CD4-positive, alpha-beta memory T cell (primary cell): ENCODE data around the gene FGFR4. TPM values are rescaled to one million over a fixed set of nuclear protein-coding genes. Genes with fewer than 3 reads are reported as not detected.
A peak's percentile ranks its signal among the peaks of the same experiment; 100 is the strongest.

Source experiments
- CTCF ChIA-PET: fragments of 350-600 bp; sonication (Branson Sonifier 250); formaldehyde crosslinking; loops from one replicate; lab custom pipeline; 2021; ENCODE audit warnings: inconsistent platforms; ENCODE audit not compliant: partially characterized antibody; lab: Charles Lee
- POLR2A ChIA-PET: fragments of 350-600 bp; sonication (Branson Sonifier 250); formaldehyde crosslinking; loops from one replicate; lab custom pipeline; 2021; ENCODE audit not compliant: partially characterized antibody; lab: Charles Lee
- DNase-seq, 5 donors: peaks; one replicate each; pipeline versions ENCODE4 v3.0.0 to v3.0.0-alpha.2; 2020 to 2022; ENCODE audit warnings: mixed read lengths in 1 of 5
- H3K27ac ChIP-seq: one replicate; pipeline ENCODE4 v1.7.0; 2013; ENCODE audit warnings: low read depth, low read length
- H3K27me3 ChIP-seq: 2 replicates; pipeline ENCODE4 v1.7.0; 2013; ENCODE audit warnings: mild to moderate bottlenecking, low read length, moderate library complexity; ENCODE audit not compliant: insufficient read depth
- H3K36me3 ChIP-seq: 2 replicates; pipeline ENCODE4 v1.7.0; 2013; ENCODE audit warnings: mild to moderate bottlenecking, low read length, moderate library complexity; ENCODE audit not compliant: insufficient read depth
- H3K4me1 ChIP-seq: 2 replicates; pipeline ENCODE4 v1.7.0; 2013; ENCODE audit warnings: mild to moderate bottlenecking, low read length, moderate library complexity; ENCODE audit not compliant: insufficient read depth
- H3K4me3 ChIP-seq, 2 donors: one replicate each; pipeline ENCODE4 v1.7.0; 2013; ENCODE audit warnings: low read length in 2 of 2, mild to moderate bottlenecking in 1 of 2
- H3K9me3 ChIP-seq, 2 donors: one replicate each; pipeline ENCODE4 v1.7.0; 2013; ENCODE audit warnings: low read length in 2 of 2, control low read depth in 1 of 2; ENCODE audit not compliant: control insufficient read depth in 1 of 2
- H3K27ac Mint-ChIP-seq, 7 donors: one replicate each; pipeline ENCODE4 v1.8.0; 2020 to 2021; ENCODE audit warnings: mixed read lengths in 7 of 7, mild to moderate bottlenecking in 6 of 7, inconsistent platforms in 3 of 7, moderate library complexity in 3 of 7
- H3K27me3 Mint-ChIP-seq, 2 donors: one replicate each; pipeline ENCODE4 v1.8.0; 2020 to 2021; ENCODE audit warnings: mixed read lengths in 2 of 2
- H3K36me3 Mint-ChIP-seq, 2 donors: one replicate each; pipeline ENCODE4 v1.8.0; 2020 to 2021; ENCODE audit warnings: mixed read lengths in 2 of 2, inconsistent platforms in 1 of 2, mild to moderate bottlenecking in 1 of 2
- H3K4me1 Mint-ChIP-seq, 4 donors: one replicate each; pipeline ENCODE4 v1.8.0; 2020 to 2021; ENCODE audit warnings: mixed read lengths in 4 of 4, mild to moderate bottlenecking in 1 of 4
- H3K4me3 Mint-ChIP-seq, 8 donors: one replicate each; pipeline ENCODE4 v1.8.0; 2020 to 2021; ENCODE audit warnings: mixed read lengths in 8 of 8, mild to moderate bottlenecking in 7 of 8, moderate library complexity in 6 of 8, inconsistent platforms in 3 of 8
- H3K9me3 Mint-ChIP-seq, 8 donors: one replicate each; pipeline ENCODE4 v1.8.0; 2020 to 2021; ENCODE audit warnings: mixed read lengths in 8 of 8, mild to moderate bottlenecking in 5 of 8, inconsistent platforms in 3 of 8, moderate library complexity in 1 of 8
- intact Hi-C: fragments of 100-400 bp; cut with micrococcal nuclease; formaldehyde crosslinking; loops from one replicate; pipeline ENCODE4 v1.15.1; 2023
- polyA plus RNA-seq, 2 donors: library from polyadenylated mRNA; unstranded; fragments of 300-500 nt; fragmentation: Illumina TruSeq; gene quantifications; one replicate each; pipeline ENCODE4 v1.2.3, GENCODE V29; 2021
- total RNA-seq, 2 experiments: library from RNA; stranded (reverse); gene quantifications; one replicate each; pipeline ENCODE4 v1.2.3, GENCODE V29; 2021

The FGFR4 gene
- total and polyA plus RNA-seq, 4 experiments from 2014 or later: 2.2 to 3.0 TPM; not detected in 2

GRCh38 chr5:177070536-177071191 lies 16.1 kb upstream of the FGFR4 start:
- Histone ChIP-seq H3K27me3 (no peaks in the 10 kb centered on the region), H3K4me1 (no peaks in the 10 kb centered on the region), H3K4me3 (no peak overlapping the region), H3K9me3 (no peaks in the 10 kb centered on the region), H3K27ac (no peak overlapping the region), H3K36me3 (no peaks in the 10 kb centered on the region)
- Mint-ChIP-seq H3K27me3 (no peaks in the 10 kb centered on the region), H3K9me3 (no peaks in the 10 kb centered on the region), H3K4me3 (no peak overlapping the region), H3K36me3 (peaks cover 5 to 21% of the 10 kb centered on the region in 2 donors), H3K4me1 (peaks cover 4 to 5% (median 4%) of the 10 kb centered on the region in 4 donors), H3K27ac (peak overlapping the region in 2 of 7 donors; percentile 12 to 70)
- intact Hi-C loops: no loop called here
- DNase-seq: no peak
- ChIA-PET POLR2A (interaction anchor here (0.6 to 2.0 kb wide), 3 partner anchors 10 to 162 kb away, joined by 3 to 5 read pairs (median 3); partner anchors contain the start of gene FGFR4), CTCF (interaction anchor here (0.6 to 8.2 kb wide), 17 partner anchors 10 to 461 kb away, joined by 3 to 93 read pairs (median 5); partner anchors contain the start of genes FGFR4 and ZNF346)

GRCh38 chr5:177071666-177072385 lies 14.9 kb upstream of the FGFR4 start:
- H3K4me3 Mint-ChIP-seq: peak overlapping the region in 1 of 8 donors; percentile 27
- no peak overlapping the region for H3K4me3 ChIP-seq
- H3K36me3 ChIP-seq: no peaks in the 10 kb centered on the region
- H3K27me3 Mint-ChIP-seq: no peaks in the 10 kb centered on the region
- H3K27ac ChIP-seq: no peak overlapping the region
- ChIA-PET CTCF (interaction anchor here (0.7 to 8.2 kb wide), 19 partner anchors 7 to 411 kb away, joined by 3 to 93 read pairs (median 6); partner anchors contain the start of genes FGFR4 and ZNF346), POLR2A (interaction anchor here (2.0 kb wide), 1 partner anchor 15 kb away, joined by 5 read pairs; the partner anchor contains the start of gene FGFR4)
- intact Hi-C loops: loop anchor here (1.0 kb wide), 1 partner anchor 40 kb away; no protein-coding TSS in a partner anchor
- H3K4me1 ChIP-seq: no peaks in the 10 kb centered on the region
- peaks cover 0 to 13% of the 10 kb centered on the region in 2 donors for H3K36me3 Mint-ChIP-seq
- H3K9me3 ChIP-seq: no peaks in the 10 kb centered on the region
- peak; percentile 47 to 68 (median 58) for DNase-seq
- H3K9me3 Mint-ChIP-seq: no peaks in the 10 kb centered on the region
- H3K4me1 Mint-ChIP-seq: peaks cover 4 to 5% (median 4%) of the 10 kb centered on the region in 4 donors
- peak overlapping the region in 4 of 7 donors; percentile 5 to 68 (median 30) for H3K27ac Mint-ChIP-seq
- H3K27me3 ChIP-seq: no peaks in the 10 kb centered on the region

- Mint-ChIP-seq H3K27ac (peak overlapping the region in 3 of 7 donors; percentile 39 to 66 (median 59)), H3K4me1 (no peaks in the 10 kb centered on the region), H3K27me3 (no peaks in the 10 kb centered on the region), H3K4me3 (no peak overlapping the region), H3K36me3 (peaks cover 0 to 1% of the 10 kb centered on the region in 2 donors), H3K9me3 (no peaks in the 10 kb centered on the region)
- Histone ChIP-seq H3K36me3 (no peaks in the 10 kb centered on the region), H3K27me3 (no peaks in the 10 kb centered on the region), H3K4me1 (no peaks in the 10 kb centered on the region), H3K9me3 (no peaks in the 10 kb centered on the region), H3K27ac (no peak overlapping the region), H3K4me3 (no peak overlapping the region)
- DNase-seq: no peak
- intact Hi-C loops: no loop called here
- ChIA-PET CTCF (no interaction called here), POLR2A (no interaction called here)
These were observed 9.4 kb upstream of the FGFR4 start for GRCh38 chr5:177077335-177077734.

GRCh38 chr5:177079606-177080005 lies 7.1 kb upstream of the FGFR4 start:
- intact Hi-C loops: no loop called here
- no peak for DNase-seq
- no peaks in the 10 kb centered on the region for H3K4me1 Mint-ChIP-seq
- Histone ChIP-seq H3K4me3 (no peak overlapping the region), H3K9me3 (no peaks in the 10 kb centered on the region), H3K27ac (no peak overlapping the region), H3K27me3 (no peaks in the 10 kb centered on the region), H3K36me3 (no peaks in the 10 kb centered on the region), H3K4me1 (no peaks in the 10 kb centered on the region)
- H3K36me3 Mint-ChIP-seq: no peaks in the 10 kb centered on the region
- ChIA-PET POLR2A (no interaction called here), CTCF (interaction anchor here (1.6 kb wide), 1 partner anchor 13 kb away, joined by 4 read pairs; no protein-coding TSS in a partner anchor)
- peak overlapping the region in 1 of 7 donors; percentile 42 for H3K27ac Mint-ChIP-seq
- no peak overlapping the region for H3K4me3 Mint-ChIP-seq
- H3K9me3 Mint-ChIP-seq: no peaks in the 10 kb centered on the region
- peaks cover 0 to 3% of the 10 kb centered on the region in 2 donors for H3K27me3 Mint-ChIP-seq

GRCh38 chr5:177080265-177080664 lies 6.5 kb upstream of the FGFR4 start:
- Mint-ChIP-seq H3K4me1 (no peaks in the 10 kb centered on the region), H3K4me3 (no peak overlapping the region), H3K36me3 (no peaks in the 10 kb centered on the region), H3K27ac (no peak overlapping the region), H3K27me3 (peaks cover 2 to 3% of the 10 kb centered on the region in 2 donors), H3K9me3 (no peaks in the 10 kb centered on the region)
- no peaks in the 10 kb centered on the region for H3K36me3 ChIP-seq
- H3K27me3 ChIP-seq: no peaks in the 10 kb centered on the region
- intact Hi-C loops: no loop called here
- ChIA-PET POLR2A (no interaction called here), CTCF (interaction anchor here (1.6 to 8.3 kb wide), 2 partner anchors 9 to 12 kb away, joined by 4 to 86 read pairs; no protein-coding TSS in a partner anchor)
- H3K9me3 ChIP-seq: no peaks in the 10 kb centered on the region
- H3K4me1 ChIP-seq: no peaks in the 10 kb centered on the region
- no peak overlapping the region for H3K4me3 ChIP-seq
- no peak for DNase-seq
- no peak overlapping the region for H3K27ac ChIP-seq

GRCh38 chr5:177081859-177082258 lies 4.9 kb upstream of the FGFR4 start:
- intact Hi-C loops: no loop called here

GRCh38 chr5:177083357-177083756 lies 3.4 kb upstream of the FGFR4 start:
- POLR2A ChIA-PET: no interaction called here
- no peak overlapping the region for H3K27ac Mint-ChIP-seq
- H3K36me3 Mint-ChIP-seq: no peaks in the 10 kb centered on the region
- Histone ChIP-seq H3K27ac (no peak overlapping the region), H3K36me3 (no peaks in the 10 kb centered on the region), H3K4me3 (no peak overlapping the region), H3K9me3 (no peaks in the 10 kb centered on the region), H3K4me1 (peaks cover 8% of the 10 kb centered on the region), H3K27me3 (no peaks in the 10 kb centered on the region)
- H3K9me3 Mint-ChIP-seq: no peaks in the 10 kb centered on the region
- CTCF ChIA-PET: interaction anchor here (8.3 kb wide), 1 partner anchor 12 kb away, joined by 86 read pairs; no protein-coding TSS in a partner anchor
- H3K27me3 Mint-ChIP-seq: peaks cover 3 to 7% of the 10 kb centered on the region in 2 donors
- no peak overlapping the region for H3K4me3 Mint-ChIP-seq
- peaks cover 5 to 12% (median 6%) of the 10 kb centered on the region in 4 donors for H3K4me1 Mint-ChIP-seq
- intact Hi-C loops: no loop called here
- DNase-seq: no peak

More at GRCh38 chr5:177081859-177082258, 4.9 kb upstream of the FGFR4 start:
- no peaks in the 10 kb centered on the region for H3K36me3 Mint-ChIP-seq
- H3K4me1 Mint-ChIP-seq: peaks cover 0 to 8% (median 4%) of the 10 kb centered on the region in 4 donors
- no peak overlapping the region for H3K27ac ChIP-seq
- H3K9me3 Mint-ChIP-seq: no peaks in the 10 kb centered on the region
- ChIA-PET CTCF (interaction anchor here (1.0 to 8.3 kb wide), 2 partner anchors 10 to 29 kb away, joined by 3 to 86 read pairs; no protein-coding TSS in a partner anchor), POLR2A (no interaction called here)
- no peaks in the 10 kb centered on the region for H3K9me3 ChIP-seq
- no peaks in the 10 kb centered on the region for H3K36me3 ChIP-seq
- no peak for DNase-seq
- no peaks in the 10 kb centered on the region for H3K4me1 ChIP-seq
- peaks cover 3 to 4% of the 10 kb centered on the region in 2 donors for H3K27me3 Mint-ChIP-seq
- no peak overlapping the region for H3K4me3 Mint-ChIP-seq
- no peak overlapping the region for H3K27ac Mint-ChIP-seq
- H3K27me3 ChIP-seq: no peaks in the 10 kb centered on the region
- no peak overlapping the region for H3K4me3 ChIP-seq
